ENCODE data around the gene GSTM5.

GSTM5 gene

DNA sequence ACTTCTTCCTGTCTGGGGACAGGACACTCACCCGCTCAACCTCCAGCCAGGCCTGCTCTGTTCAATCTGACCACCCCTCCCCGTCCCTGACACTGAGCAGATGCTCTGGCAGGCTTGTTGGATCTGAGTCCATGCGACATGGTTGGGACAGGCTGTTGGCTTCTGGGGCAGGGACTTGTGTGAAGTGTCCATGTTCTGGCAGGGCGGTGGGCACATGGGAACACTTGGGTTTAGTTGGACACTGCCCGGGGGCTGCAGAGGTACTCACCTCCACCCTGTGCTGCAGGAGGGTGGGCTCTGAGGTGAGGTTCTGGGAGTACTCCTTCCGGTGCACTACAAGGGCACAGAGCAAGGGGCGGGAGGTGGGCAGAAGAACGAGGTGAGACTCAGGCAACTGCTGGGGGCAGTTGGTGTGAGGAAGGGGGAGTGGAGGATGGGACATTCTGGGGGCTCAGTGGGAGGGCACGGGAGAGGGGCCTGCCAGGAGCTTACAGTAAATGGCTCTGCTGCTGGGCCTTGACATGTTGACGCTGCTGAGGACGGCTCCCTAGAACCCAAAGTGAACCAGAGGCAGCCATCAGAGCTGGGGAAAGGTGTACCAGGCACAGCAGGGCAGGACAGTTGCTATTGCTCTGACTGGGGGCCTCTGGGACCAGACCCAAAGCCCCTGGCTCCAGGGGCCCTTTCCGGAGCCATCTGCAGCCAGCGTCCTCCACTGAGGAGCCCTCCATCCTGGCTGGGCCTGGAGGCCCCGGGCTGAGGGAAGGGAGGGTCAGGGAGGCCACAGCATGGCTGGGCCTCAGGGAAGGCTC, 49.4 kb downstream of the GSTM5 start:
- ChIA-PET CTCF (interaction anchor here (0.6 to 4.3 kb wide), 4 partner anchors 8 to 121 kb away, joined by 3 to 19 read pairs (median 7); no protein-coding TSS in a partner anchor), POLR2A (no interaction called here)
- DNase-seq (ENCODE audit: extremely low spot score): no peak
- TF ChIP-seq, protein P1, sequence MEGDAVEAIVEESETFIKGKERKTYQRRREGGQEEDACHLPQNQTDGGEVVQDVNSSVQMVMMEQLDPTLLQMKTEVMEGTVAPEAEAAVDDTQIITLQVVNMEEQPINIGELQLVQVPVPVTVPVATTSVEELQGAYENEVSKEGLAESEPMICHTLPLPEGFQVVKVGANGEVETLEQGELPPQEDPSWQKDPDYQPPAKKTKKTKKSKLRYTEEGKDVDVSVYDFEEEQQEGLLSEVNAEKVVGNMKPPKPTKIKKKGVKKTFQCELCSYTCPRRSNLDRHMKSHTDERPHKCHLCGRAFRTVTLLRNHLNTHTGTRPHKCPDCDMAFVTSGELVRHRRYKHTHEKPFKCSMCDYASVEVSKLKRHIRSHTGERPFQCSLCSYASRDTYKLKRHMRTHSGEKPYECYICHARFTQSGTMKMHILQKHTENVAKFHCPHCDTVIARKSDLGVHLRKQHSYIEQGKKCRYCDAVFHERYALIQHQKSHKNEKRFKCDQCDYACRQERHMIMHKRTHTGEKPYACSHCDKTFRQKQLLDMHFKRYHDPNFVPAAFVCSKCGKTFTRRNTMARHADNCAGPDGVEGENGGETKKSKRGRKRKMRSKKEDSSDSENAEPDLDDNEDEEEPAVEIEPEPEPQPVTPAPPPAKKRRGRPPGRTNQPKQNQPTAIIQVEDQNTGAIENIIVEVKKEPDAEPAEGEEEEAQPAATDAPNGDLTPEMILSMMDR (IDR thresholded peaks at IDR 0.05; ENCODE audit: control extremely low read depth, extremely low read depth, low read depth, missing control alignments): no peak

GRCh38 chr1:109762039-109762585, 50.1 kb downstream of the GSTM5 start:
- TF ChIP-seq, protein P1 (IDR thresholded peaks at IDR 0.05; ENCODE audit: control extremely low read depth, extremely low read depth, low read depth, missing control alignments): no peak
- DNase-seq (ENCODE audit: extremely low spot score): no peak
- ChIA-PET POLR2A (no interaction called here), CTCF (interaction anchor here (0.6 to 4.3 kb wide), 4 partner anchors 8 to 122 kb away, joined by 3 to 19 read pairs (median 7); no protein-coding TSS in a partner anchor)

DNA sequence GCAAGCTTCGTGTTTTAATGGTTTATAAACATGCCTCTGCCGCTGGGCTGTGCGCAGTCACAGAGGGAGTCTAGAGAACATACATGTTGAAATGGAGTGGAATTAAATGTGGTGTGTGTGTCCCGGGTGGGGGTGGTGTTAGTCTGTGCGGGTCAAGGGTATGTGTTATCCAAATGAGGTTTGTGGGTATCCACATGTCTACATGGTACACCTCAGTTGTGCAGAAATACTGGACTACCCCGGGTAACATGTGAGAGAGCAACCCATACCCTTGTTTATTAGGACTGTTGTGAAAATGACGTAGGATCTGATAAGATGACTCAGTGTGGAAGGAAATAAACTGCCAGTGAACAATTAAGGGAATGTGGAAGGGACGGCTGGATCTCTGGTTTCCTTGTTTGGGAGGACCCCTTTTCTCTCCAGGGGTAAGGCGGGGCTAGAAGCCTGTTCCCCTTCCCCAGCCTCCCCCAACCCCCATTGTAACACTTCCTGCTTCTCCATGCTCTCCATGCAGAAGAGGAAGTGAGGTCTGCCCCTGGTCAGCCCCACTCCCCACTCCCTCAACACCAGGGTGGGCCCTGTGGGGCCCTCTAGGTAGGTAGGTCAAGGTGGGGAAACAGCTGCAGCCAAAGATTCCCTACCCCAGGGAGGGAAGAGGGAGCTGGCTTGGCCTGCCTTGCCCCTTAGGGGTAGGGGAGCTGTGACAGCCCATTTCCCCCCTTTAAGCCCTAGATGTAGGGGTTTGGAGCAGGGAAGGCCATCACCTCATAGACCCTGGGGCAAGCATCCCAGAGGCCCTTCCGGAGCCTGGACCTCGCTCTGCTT, 51.0 kb downstream of the GSTM5 start:
- ChIA-PET POLR2A (no interaction called here), CTCF (interaction anchor here (0.6 to 4.3 kb wide), 4 partner anchors 11 to 120 kb away, joined by 3 to 37 read pairs (median 12); no protein-coding TSS in a partner anchor)
- no peak for DNase-seq (ENCODE audit: extremely low spot score)
- TF ChIP-seq, protein P1 (IDR thresholded peaks at IDR 0.05; ENCODE audit: control extremely low read depth, extremely low read depth, low read depth, missing control alignments): no peak

DNA sequence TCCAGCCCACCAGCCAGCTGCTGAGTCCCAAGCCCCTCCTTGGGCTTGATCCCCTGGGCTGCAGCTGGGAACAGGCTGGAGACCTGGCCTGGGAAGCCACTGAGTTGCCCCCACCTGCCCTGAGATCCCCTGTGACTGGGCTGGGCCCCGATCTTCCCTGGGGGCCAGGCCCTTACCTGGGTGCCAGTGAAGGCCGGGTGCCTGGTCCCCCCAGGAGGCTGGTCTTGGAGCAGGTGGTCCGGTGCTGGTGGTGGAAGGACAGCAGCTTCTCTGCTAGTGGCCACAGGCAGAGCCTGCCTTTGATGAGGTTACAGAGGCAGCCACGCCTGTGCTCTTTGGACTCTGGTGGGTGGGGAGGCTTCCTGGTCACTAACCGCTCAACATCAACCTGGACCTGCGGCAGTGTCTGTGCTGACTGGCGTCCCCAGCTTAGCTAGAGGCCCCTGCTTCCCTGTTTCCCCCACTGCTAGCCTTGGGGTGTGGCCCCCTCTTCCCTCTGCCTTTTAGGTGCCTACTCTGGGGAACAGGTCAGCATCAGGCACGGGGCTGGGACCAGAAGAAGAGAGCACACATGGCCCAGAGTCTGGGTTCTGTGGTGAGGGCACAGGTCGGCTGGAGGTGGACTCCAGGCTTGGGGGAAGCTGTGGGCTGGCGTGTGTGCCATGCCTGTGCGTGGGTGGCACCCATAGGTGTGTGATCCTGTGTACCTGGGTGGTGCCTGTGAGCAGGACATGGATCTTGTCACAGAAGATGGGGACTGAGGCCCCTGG, 51.8 kb downstream of the GSTM5 start, which contains the start of gene EPS8L3:
EPS8L3 (minus strand) TSS at position 278 of the 770 bp plus-strand sequence. CDS start 2,174 bp downstream, outside the sequence.
- CTCF ChIA-PET: interaction anchor here (0.6 to 3.3 kb wide), 2 partner anchors 11 to 121 kb away, joined by 3 to 37 read pairs; no protein-coding TSS in a partner anchor

GRCh38 chr1:109764561-109765482, 52.8 kb downstream of the GSTM5 start:
- CTCF ChIA-PET: interaction anchor here (1.0 to 3.3 kb wide), 5 partner anchors 10 to 220 kb away, joined by 3 to 37 read pairs (median 4); partner anchors contain the start of gene AHCYL1
- TF ChIP-seq, protein P1 (IDR thresholded peaks at IDR 0.05; ENCODE audit: control extremely low read depth, extremely low read depth, low read depth, missing control alignments): no peak
- POLR2A ChIA-PET: no interaction called here
- no peak for DNase-seq (ENCODE audit: extremely low spot score)

More for the DNA sequence above, 51.8 kb downstream of the GSTM5 start, which contains the start of gene EPS8L3:
- TF ChIP-seq, protein P1 (IDR thresholded peaks at IDR 0.05; ENCODE audit: control extremely low read depth, extremely low read depth, low read depth, missing control alignments): no peak
- POLR2A ChIA-PET: no interaction called here
- DNase-seq (ENCODE audit: extremely low spot score): no peak

All from GM10248 (cell line).